IMR-90 (cell line): Measurements from ENCODE around the gene PSENEN. TPM values are rescaled to one million over a fixed set of nuclear protein-coding genes. Genes with fewer than 3 reads are reported as not detected.

Experiments
- ATAC-seq: fragments of 200-7000 bp; cut with Tn5 transposase; 2 replicates; pipeline ENCODE4 v1.9.1; 2020; ENCODE audit warnings: low read depth, mild to moderate bottlenecking, moderate library complexity
- BruUV-seq: library from RNA; stranded (reverse); fragments of 400-500 nt; replicated peaks from 2 replicates; lab custom pipeline; 2021; lab: Mats Ljungman, UMichigan
- CTCF ChIA-PET: fragments of 300-600 bp; formaldehyde crosslinking; extraction: SDS; loops from one replicate; lab custom pipeline; 2021; ENCODE audit warnings: antibody characterized with exemption; lab: Yijun Ruan, JAX
- POLR2A ChIA-PET: fragments of 300-600 bp; sonication (Branson Sonifier 250); formaldehyde crosslinking; loops from one replicate; lab custom pipeline; 2022; ENCODE audit warnings: antibody characterized with exemption; ENCODE audit not compliant: unreplicated experiment; lab: Charles Lee
- DNase-seq: peaks from one replicate; pipeline ENCODE4 v3.0.0; 2013
- H2AFZ ChIP-seq: replicated peaks from 2 replicates; pipeline ENCODE3; 2013; ENCODE audit warnings: low read length, mild to moderate bottlenecking; ENCODE audit not compliant: poor library complexity
- H2AK5ac ChIP-seq: 2 replicates; pipeline ENCODE4 v1.6.1; 2013; ENCODE audit warnings: low read depth, low read length, inconsistent platforms
- H2AK9ac ChIP-seq: replicated peaks from 2 replicates; pipeline ENCODE3; 2013; ENCODE audit warnings: mild to moderate bottlenecking, low read depth, low read length, moderate library complexity; ENCODE audit not compliant: poor library complexity
- H2BK120ac ChIP-seq: 2 replicates; pipeline ENCODE4 v1.6.1; 2013; ENCODE audit warnings: low read depth, low read length, inconsistent platforms
- H2BK15ac ChIP-seq: 3 replicates; pipeline ENCODE4 v1.6.1; 2013; ENCODE audit warnings: low read depth, low read length, inconsistent platforms
- H2BK20ac ChIP-seq: 2 replicates; pipeline ENCODE4 v1.6.1; 2013; ENCODE audit warnings: low read depth, mild to moderate bottlenecking, inconsistent platforms, low read length, moderate library complexity
- H2BK5ac ChIP-seq: 2 replicates; pipeline ENCODE4 v1.6.1; 2013; ENCODE audit warnings: mild to moderate bottlenecking, low read depth, low read length, inconsistent platforms; ENCODE audit not compliant: poor library complexity, severe bottlenecking
- H3K14ac ChIP-seq: replicated peaks from 2 replicates; pipeline ENCODE4 v1.6.1; 2013; ENCODE audit warnings: low read depth, low read length, inconsistent platforms
- H3K18ac ChIP-seq: 2 replicates; pipeline ENCODE4 v1.6.1; 2013; ENCODE audit warnings: low read depth, low read length, control low read depth
- H3K23ac ChIP-seq: 2 replicates; pipeline ENCODE4 v1.6.1; 2013; ENCODE audit warnings: low read depth, low read length, inconsistent platforms
- H3K27ac ChIP-seq: 2 replicates; pipeline ENCODE4 v1.5.1; 2013; ENCODE audit warnings: mild to moderate bottlenecking, control low read depth, low read length; ENCODE audit not compliant: insufficient read depth
- H3K27me3 ChIP-seq: 2 replicates; pipeline ENCODE4 v1.6.1; 2013; ENCODE audit warnings: low read length; ENCODE audit not compliant: control insufficient read depth, insufficient read depth
- H3K36me3 ChIP-seq: 2 replicates; pipeline ENCODE4 v1.6.1; 2013; ENCODE audit warnings: low read length, mixed read lengths; ENCODE audit not compliant: control insufficient read depth, insufficient read depth
- H3K4ac ChIP-seq: 2 replicates; pipeline ENCODE4 v1.6.1; 2013; ENCODE audit warnings: low read depth, low read length, inconsistent platforms
- H3K4me1 ChIP-seq: 2 replicates; pipeline ENCODE4 v1.6.1; 2013; ENCODE audit warnings: low read length, mixed read lengths; ENCODE audit not compliant: control insufficient read depth, insufficient read depth
- H3K4me2 ChIP-seq: 2 replicates; pipeline ENCODE4 v1.6.1; 2013; ENCODE audit warnings: low read depth, mild to moderate bottlenecking, control low read depth, low read length, moderate library complexity
- H3K4me3 ChIP-seq: 2 replicates; pipeline ENCODE4 v1.5.1; 2013; ENCODE audit warnings: low read depth, mild to moderate bottlenecking, control low read depth, low read length, moderate library complexity; ENCODE audit not compliant: insufficient read depth
- H3K56ac ChIP-seq: 2 replicates; pipeline ENCODE4 v1.6.1; 2013; ENCODE audit warnings: low read length, inconsistent platforms; ENCODE audit not compliant: insufficient read depth; ENCODE audit errors: extremely low read depth
- H3K79me1 ChIP-seq, 2 experiments: 2 replicates each; pipeline ENCODE4 v1.6.1; 2013; ENCODE audit warnings: low read length in 2 of 2, inconsistent platforms in 1 of 2, low read depth in 1 of 2
- H3K9ac ChIP-seq: 2 replicates; pipeline ENCODE4 v1.6.1; 2013; ENCODE audit warnings: low read depth, low read length, control low read depth
- H3K9me1 ChIP-seq: 2 replicates; pipeline ENCODE4 v1.6.1; 2013; ENCODE audit warnings: low read length, inconsistent platforms; ENCODE audit not compliant: insufficient read depth
- H3K9me3 ChIP-seq: 2 replicates; pipeline ENCODE4 v1.6.1; 2013; ENCODE audit warnings: low read length; ENCODE audit not compliant: control insufficient read depth, insufficient read depth
- H4K20me1 ChIP-seq: 2 replicates; pipeline ENCODE4 v1.6.1; 2013; ENCODE audit warnings: low read length, inconsistent platforms; ENCODE audit not compliant: insufficient read depth
- H4K5ac ChIP-seq: 2 replicates; pipeline ENCODE4 v1.6.1; 2013; ENCODE audit warnings: mild to moderate bottlenecking, low read depth, low read length, control low read depth
- H4K8ac ChIP-seq, 2 experiments: 2 replicates each; pipeline ENCODE4 v1.6.1; 2013; ENCODE audit warnings: low read depth in 2 of 2, low read length in 2 of 2, control low read depth in 1 of 2, inconsistent platforms in 1 of 2
- H4K91ac ChIP-seq: 2 replicates; pipeline ENCODE4 v1.6.1; 2013; ENCODE audit warnings: low read depth, low read length, inconsistent platforms; ENCODE audit not compliant: insufficient read depth
- CTCF ChIP-seq: conservative IDR thresholded peaks from 2 replicates; pipeline ENCODE4 v1.5.1; 2012; ENCODE audit warnings: mild to moderate bottlenecking, low read depth, low read length, improper control_type of control experiment
- MAFK ChIP-seq: IDR thresholded peaks from 2 replicates; pipeline ENCODE4 v1.6.1; 2012; ENCODE audit warnings: low read depth, low read length, improper control_type of control experiment
- MAZ ChIP-seq: IDR thresholded peaks from 2 replicates; pipeline ENCODE4 v1.6.1; 2012; ENCODE audit warnings: low read depth, mild to moderate bottlenecking, low read length, improper control_type of control experiment, moderate library complexity, borderline replicate concordance
- MXI1 ChIP-seq: IDR thresholded peaks from 2 replicates; pipeline ENCODE4 v1.6.1; 2012; ENCODE audit warnings: low read depth, mild to moderate bottlenecking, low read length, moderate library complexity, borderline replicate concordance
- NFE2L2 ChIP-seq: fragments of 150-350 bp; IDR thresholded peaks from 2 replicates; pipeline ENCODE4 v1.6.1; 2016; ENCODE audit warnings: low read depth, mild to moderate bottlenecking, low read length
- USF2 ChIP-seq: fragments of 150-350 bp; IDR thresholded peaks from 2 replicates; pipeline ENCODE4 v1.6.1; 2017; ENCODE audit warnings: mild to moderate bottlenecking, antibody characterized with exemption, low read length, low read depth
- WGBS, 2 experiments: methylation state at CpG; one replicate each; pipeline versions ENCODE4 v1.1.5 to v1.1.7; 2013; ENCODE audit warnings: missing lambda C conversion rate in 2 of 2; ENCODE audit not compliant: insufficient read length in 1 of 2; ENCODE audit errors: extremely low coverage in 2 of 2; 5-methylcytosine and 5-hydroxymethylcytosine counted together
- dilution Hi-C: fragments of 300-500 bp; cut with HindIII; formaldehyde crosslinking; loops from one replicate; pipeline ENCODE4 v1.14.3; 2018; ENCODE audit warnings: low sequenced_read_pairs; ENCODE audit not compliant: unreplicated experiment
- in situ Hi-C: fragments of 300-500 bp; cut with MboI; formaldehyde crosslinking; loops from 3 replicates; pipeline ENCODE4 v1.14.3; 2019; ENCODE audit warnings: low sequenced_read_pairs, inconsistent platforms, mixed read lengths
- intact Hi-C: fragments of 100-400 bp; cut with micrococcal nuclease; formaldehyde crosslinking; loops from 2 replicates; pipeline ENCODE4 v1.10.0; 2022
- polyA plus RNA-seq, 3 experiments: library from polyadenylated mRNA; depleted of rRNA; stranded (reverse); fragments of >200 nt; gene quantifications; 2 replicates each; pipeline ENCODE4 v1.2.3, GENCODE V29; 2012; ENCODE audit warnings: low replicate concordance in 1 of 3
- total RNA-seq: library from RNA; depleted of rRNA; stranded (reverse); fragments of >200 nt; gene quantifications from 2 replicates; pipeline ENCODE4 v1.2.3, GENCODE V29; 2012
- TF ChIP-seq, protein P1 (sequence below): fragments of 150-350 bp; IDR thresholded peaks from 2 replicates; pipeline ENCODE4 v1.6.1; 2016; ENCODE audit warnings: low read depth, mild to moderate bottlenecking, low read length, moderate library complexity, borderline replicate concordance

PSENEN gene
- total and polyA plus RNA-seq, 2 of the 4 experiments (the other 2 are of a cell fraction): 9.0 to 47.0 TPM

GRCh38 chr19:35786299-35787160 lies 41.1 kb downstream of the PSENEN start:
- no peak overlapping the region for H3K14ac ChIP-seq
- H2BK20ac ChIP-seq: no peak overlapping the region
- no peaks in the 10 kb centered on the region for H3K27me3 ChIP-seq
- ChIA-PET CTCF (interaction anchor here (0.6 kb wide), 1 partner anchor 105 kb away, joined by 3 read pairs; no protein-coding TSS in a partner anchor), POLR2A (no interaction called here)
- no peak overlapping the region for H3K4me2 ChIP-seq
- no peak overlapping the region for H2AK5ac ChIP-seq
- 97% methylated on average over 12 of the region's 31 CpGs; no CpG with 5 or more reads in 1 of the 2 experiments for WGBS, 2 experiments
- no peaks in the 10 kb centered on the region for H3K9me1 ChIP-seq
- H2BK5ac ChIP-seq: no peak overlapping the region
- H2AFZ ChIP-seq: no peak overlapping the region
- H3K36me3 ChIP-seq: peaks cover 10% of the 10 kb centered on the region
- no peak overlapping the region for H4K5ac ChIP-seq
- no peak overlapping the region for H3K9ac ChIP-seq
- H3K18ac ChIP-seq: no peak overlapping the region
- BruUV-seq: no TSS peak
- ATAC-seq (no peak), DNase-seq (no peak)
- H2BK120ac ChIP-seq: no peak overlapping the region
- dilution Hi-C loops: no loop called here
- H4K20me1 ChIP-seq: no peaks in the 10 kb centered on the region
- no peaks in the 10 kb centered on the region for H3K9me3 ChIP-seq
- no peaks in the 10 kb centered on the region for H3K79me1 ChIP-seq
- no peak overlapping the region for H3K23ac ChIP-seq
- TF ChIP-seq MAFK (no peak), CTCF (no peak), NFE2L2 (no peak), MXI1 (no peak), USF2 (no peak), MAZ (no peak)
- TF ChIP-seq, protein P1, sequence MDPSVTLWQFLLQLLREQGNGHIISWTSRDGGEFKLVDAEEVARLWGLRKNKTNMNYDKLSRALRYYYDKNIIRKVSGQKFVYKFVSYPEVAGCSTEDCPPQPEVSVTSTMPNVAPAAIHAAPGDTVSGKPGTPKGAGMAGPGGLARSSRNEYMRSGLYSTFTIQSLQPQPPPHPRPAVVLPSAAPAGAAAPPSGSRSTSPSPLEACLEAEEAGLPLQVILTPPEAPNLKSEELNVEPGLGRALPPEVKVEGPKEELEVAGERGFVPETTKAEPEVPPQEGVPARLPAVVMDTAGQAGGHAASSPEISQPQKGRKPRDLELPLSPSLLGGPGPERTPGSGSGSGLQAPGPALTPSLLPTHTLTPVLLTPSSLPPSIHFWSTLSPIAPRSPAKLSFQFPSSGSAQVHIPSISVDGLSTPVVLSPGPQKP: no peak
- H3K4me3 ChIP-seq: no peak overlapping the region
- no peaks in the 10 kb centered on the region for H3K4me1 ChIP-seq
- no peak overlapping the region for H2BK15ac ChIP-seq
- H3K27ac ChIP-seq: no peak overlapping the region
- H4K8ac ChIP-seq: no peak overlapping the region
- no peak overlapping the region for H3K56ac ChIP-seq
- in situ Hi-C loops: no loop called here
- H4K91ac ChIP-seq: no peak overlapping the region
- peak overlapping the region; percentile 28 for H2AK9ac ChIP-seq
- no peak overlapping the region for H3K4ac ChIP-seq
- intact Hi-C loops: no loop called here
